HCT116 (cell line): ENCODE measurements around the gene BCL11A. TPM values are rescaled to one million over a fixed set of nuclear protein-coding genes. Genes with fewer than 3 reads are reported as not detected.

Experiments
- ATAC-seq: fragments of 200-7000 bp; cut with Tn5 transposase; 2 replicates; pipeline ENCODE4 v1.9.1; 2020; ENCODE audit warnings: mild to moderate bottlenecking, moderate library complexity
- BruUV-seq: library from RNA; stranded (reverse); fragments of 400-500 nt; replicated peaks from 2 replicates; lab custom pipeline; 2021; lab: Mats Ljungman, UMichigan
- CTCF ChIA-PET: fragments of 300-600 bp; sonication (Branson Sonifier 250); formaldehyde crosslinking; loops from one replicate; lab custom pipeline; 2021; ENCODE audit warnings: antibody characterized with exemption; lab: Charles Lee
- POLR2A ChIA-PET: fragments of 300-600, 350-600 bp; sonication (Branson Sonifier 250); formaldehyde crosslinking; loops from one replicate; lab custom pipeline; 2021; ENCODE audit warnings: antibody characterized with exemption; lab: Charles Lee
- RAD21 ChIA-PET, 2 experiments: fragments of 300-600 bp; sonication (Branson Sonifier 250); formaldehyde crosslinking; loops; one replicate each; lab custom pipeline; 2023; ENCODE audit warnings: low total read pairs in 2 of 2; ENCODE audit not compliant: uncharacterized antibody in 2 of 2, unreplicated experiment in 2 of 2, low non-redundant PET in 1 of 2; lab: Charles Lee
- DNase-seq: peaks from one replicate; pipeline ENCODE4 v3.0.0-alpha.2; 2010; ENCODE audit warnings: low read depth, low spot score
- H2AFZ ChIP-seq: fragments of 200-600 bp; shearing (Covaris generic), sonication (generic); 2 replicates; pipeline ENCODE4 v1.6.1; 2017; ENCODE audit warnings: low read depth, mixed run types, mixed read lengths, antibody characterized with exemption, low read length; ENCODE audit not compliant: poor library complexity, severe bottlenecking
- H3K27ac ChIP-seq: 2 replicates; pipeline ENCODE4 v1.5.1; 2012; ENCODE audit warnings: low read depth, low read length
- H3K27me3 ChIP-seq: fragments of 200-600 bp; sonication (generic); 2 replicates; pipeline ENCODE4 v1.6.1; 2016; ENCODE audit warnings: mixed run types, low read length, mixed read lengths; ENCODE audit not compliant: insufficient read depth
- H3K36me3 ChIP-seq, 2 experiments: fragments of 200-500 bp in 1 of 2; fragments of 200-600 bp in 1 of 2; sonication (Bioruptor generic) in 1 of 2; sonication (generic) in 1 of 2; 2 replicates each; pipeline versions ENCODE4 v1.5.1 to v1.6.1; 2014 to 2016; ENCODE audit warnings: low read length in 2 of 2, inconsistent platforms in 1 of 2, mixed read lengths in 1 of 2, mixed run types in 1 of 2; ENCODE audit not compliant: insufficient read depth in 2 of 2, control insufficient read depth in 1 of 2
- H3K4me1 ChIP-seq, 2 experiments: fragments of 200-600 bp in 1 of 2; sonication (generic) in 1 of 2; 2 replicates each; pipeline versions ENCODE4 v1.5.1 to v1.6.1; 2012 to 2017; ENCODE audit warnings: low read length in 2 of 2, inconsistent platforms in 1 of 2, mild to moderate bottlenecking in 1 of 2, mixed read lengths in 1 of 2, mixed run types in 1 of 2, moderate library complexity in 1 of 2; ENCODE audit not compliant: insufficient read depth in 2 of 2, control insufficient read depth in 1 of 2
- H3K4me2 ChIP-seq: fragments of 200-600 bp; sonication (generic); 2 replicates; pipeline ENCODE4 v1.6.1; 2017; ENCODE audit warnings: mixed run types, low read length, mixed read lengths
- H3K4me3 ChIP-seq, 2 experiments: fragments of 200-600 bp in 1 of 2; sonication (generic) in 1 of 2; replicated peaks in 1 of 2; 2 replicates each; pipeline ENCODE4 v1.5.1; 2011 to 2016; ENCODE audit warnings: low read length in 2 of 2, control low read depth in 1 of 2, low read depth in 1 of 2, mild to moderate bottlenecking in 1 of 2, mixed read lengths in 1 of 2, mixed run types in 1 of 2
- H3K79me2 ChIP-seq: fragments of 200-600 bp; sonication (generic); 2 replicates; pipeline ENCODE4 v1.6.1; 2017; ENCODE audit warnings: mild to moderate bottlenecking, mixed run types, low read length, moderate library complexity, mixed read lengths; ENCODE audit not compliant: insufficient read depth
- H3K9ac ChIP-seq: fragments of 200-600 bp; sonication (generic); 2 replicates; pipeline ENCODE4 v1.6.1; 2016; ENCODE audit warnings: low read length, mixed read lengths
- H3K9me2 ChIP-seq: fragments of 200-600 bp; sonication (generic), shearing (Covaris generic); 2 replicates; pipeline ENCODE4 v1.6.1; 2017; ENCODE audit warnings: mixed run types, mild to moderate bottlenecking, moderate library complexity; ENCODE audit not compliant: insufficient read depth
- H3K9me3 ChIP-seq, 2 experiments: fragments of 200-500 bp in 1 of 2; fragments of 200-600 bp in 1 of 2; sonication (Bioruptor generic) in 1 of 2; sonication (generic) in 1 of 2; 2 replicates each; pipeline ENCODE4 v1.6.1; 2014 to 2017; ENCODE audit warnings: low read length in 2 of 2, mixed read lengths in 2 of 2, inconsistent platforms in 1 of 2, low read depth in 1 of 2, mild to moderate bottlenecking in 1 of 2, mixed run types in 1 of 2, moderate library complexity in 1 of 2; ENCODE audit not compliant: control insufficient read depth in 1 of 2, insufficient read depth in 1 of 2
- H4K20me1 ChIP-seq: fragments of 200-600 bp; sonication (generic), shearing (Covaris generic); 2 replicates; pipeline ENCODE4 v1.6.1; 2017; ENCODE audit warnings: mixed run types, mild to moderate bottlenecking, moderate library complexity; ENCODE audit not compliant: insufficient read depth
- CBX3 ChIP-seq: IDR thresholded peaks from 2 replicates; pipeline ENCODE4 v1.6.1; 2012; ENCODE audit warnings: low read depth
- EZH2phosphoT487 ChIP-seq: fragments of 200-600 bp; IDR thresholded peaks from 2 replicates; pipeline ENCODE4 v1.6.1; 2018; ENCODE audit warnings: antibody characterized with exemption, borderline replicate concordance
- JUND ChIP-seq: IDR thresholded peaks from 2 replicates; pipeline ENCODE4 v1.6.1; 2012
- POLR2AphosphoS5 ChIP-seq: IDR thresholded peaks from 2 replicates; pipeline ENCODE4 v1.6.1; 2011; ENCODE audit warnings: mild to moderate bottlenecking, low read depth, low read length, moderate library complexity
- ZFX ChIP-seq: fragments of 450-650 bp; IDR thresholded peaks from 2 replicates; pipeline ENCODE4 v1.6.1; 2017
- intact Hi-C: fragments of 100-400 bp; cut with micrococcal nuclease; formaldehyde crosslinking; loops from 2 replicates; pipeline ENCODE4 v1.10.0; 2022
- total RNA-seq: library from RNA; stranded (reverse); gene quantifications from one replicate; pipeline ENCODE4 v1.2.1, GENCODE V29; 2021; ENCODE audit not compliant: unreplicated experiment
- TF ChIP-seq, protein P1 (sequence below): IDR thresholded peaks from 2 replicates; pipeline ENCODE4 v1.6.1; 2012; ENCODE audit warnings: low read depth
- TF ChIP-seq, protein P2 (sequence below), 3 experiments: fragments of 200-600 bp in 1 of 3; sonication (generic) in 1 of 3; IDR thresholded peaks in 2 of 3; conservative IDR thresholded peaks in 1 of 3; 2 replicates each; pipeline ENCODE4 v1.5.1; 2012 to 2017; ENCODE audit warnings: low read depth in 2 of 3, low read length in 2 of 3, antibody characterized with exemption in 1 of 3, borderline replicate concordance in 1 of 3, control low read depth in 1 of 3, mild to moderate bottlenecking in 1 of 3, mixed read lengths in 1 of 3, mixed run types in 1 of 3, moderate library complexity in 1 of 3; ENCODE audit not compliant: insufficient read depth in 1 of 3

BCL11A gene
- total RNA-seq, 1 experiment from 2014 or later, result 0.71 TPM

DNA sequence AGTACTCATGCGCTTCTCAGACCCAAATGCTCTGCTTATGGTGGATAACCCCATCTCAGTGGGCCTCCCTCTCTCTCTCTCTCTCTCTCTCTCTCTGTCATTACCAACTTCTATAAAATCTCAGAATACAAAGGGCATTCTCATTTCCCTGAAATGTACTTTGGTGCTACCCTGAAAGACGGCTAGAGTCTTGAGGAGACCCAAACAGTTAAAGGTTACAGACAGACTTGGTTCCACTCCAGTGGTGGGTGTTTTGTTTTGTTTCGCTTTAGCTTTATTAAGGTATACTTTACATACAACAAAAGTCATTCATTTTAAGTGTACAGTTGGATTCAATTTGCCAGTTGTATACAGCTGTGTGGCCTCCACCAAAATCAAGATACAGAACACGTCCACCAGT, 60.9 kb downstream of the BCL11A start:
- Histone ChIP-seq H3K27me3 (peaks cover 44% of the 10 kb centered on the region), H3K4me2 (no peak overlapping the region), H3K9me2 (no peaks in the 10 kb centered on the region), H3K27ac (no peak overlapping the region), H3K4me3 (no peak overlapping the region), H2AFZ (no peak overlapping the region), H3K4me1 (no peaks in the 10 kb centered on the region), H3K36me3 (no peaks in the 10 kb centered on the region), H3K9ac (no peak overlapping the region), H3K9me3 (no peaks in the 10 kb centered on the region), H4K20me1 (no peaks in the 10 kb centered on the region), H3K79me2 (no peaks in the 10 kb centered on the region)
- intact Hi-C loops, result no loop called here
- POLR2A ChIA-PET, result no interaction called here
- DNase-seq, result no peak
- TF ChIP-seq JUND, result no peak
- no peak for TF ChIP-seq POLR2AphosphoS5
- no peak for TF ChIP-seq CBX3
- no peak for TF ChIP-seq ZFX
- TF ChIP-seq, protein P1, sequence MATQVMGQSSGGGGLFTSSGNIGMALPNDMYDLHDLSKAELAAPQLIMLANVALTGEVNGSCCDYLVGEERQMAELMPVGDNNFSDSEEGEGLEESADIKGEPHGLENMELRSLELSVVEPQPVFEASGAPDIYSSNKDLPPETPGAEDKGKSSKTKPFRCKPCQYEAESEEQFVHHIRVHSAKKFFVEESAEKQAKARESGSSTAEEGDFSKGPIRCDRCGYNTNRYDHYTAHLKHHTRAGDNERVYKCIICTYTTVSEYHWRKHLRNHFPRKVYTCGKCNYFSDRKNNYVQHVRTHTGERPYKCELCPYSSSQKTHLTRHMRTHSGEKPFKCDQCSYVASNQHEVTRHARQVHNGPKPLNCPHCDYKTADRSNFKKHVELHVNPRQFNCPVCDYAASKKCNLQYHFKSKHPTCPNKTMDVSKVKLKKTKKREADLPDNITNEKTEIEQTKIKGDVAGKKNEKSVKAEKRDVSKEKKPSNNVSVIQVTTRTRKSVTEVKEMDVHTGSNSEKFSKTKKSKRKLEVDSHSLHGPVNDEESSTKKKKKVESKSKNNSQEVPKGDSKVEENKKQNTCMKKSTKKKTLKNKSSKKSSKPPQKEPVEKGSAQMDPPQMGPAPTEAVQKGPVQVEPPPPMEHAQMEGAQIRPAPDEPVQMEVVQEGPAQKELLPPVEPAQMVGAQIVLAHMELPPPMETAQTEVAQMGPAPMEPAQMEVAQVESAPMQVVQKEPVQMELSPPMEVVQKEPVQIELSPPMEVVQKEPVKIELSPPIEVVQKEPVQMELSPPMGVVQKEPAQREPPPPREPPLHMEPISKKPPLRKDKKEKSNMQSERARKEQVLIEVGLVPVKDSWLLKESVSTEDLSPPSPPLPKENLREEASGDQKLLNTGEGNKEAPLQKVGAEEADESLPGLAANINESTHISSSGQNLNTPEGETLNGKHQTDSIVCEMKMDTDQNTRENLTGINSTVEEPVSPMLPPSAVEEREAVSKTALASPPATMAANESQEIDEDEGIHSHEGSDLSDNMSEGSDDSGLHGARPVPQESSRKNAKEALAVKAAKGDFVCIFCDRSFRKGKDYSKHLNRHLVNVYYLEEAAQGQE, result no peak
- no peak for TF ChIP-seq EZH2phosphoT487
- TF ChIP-seq, protein P2, sequence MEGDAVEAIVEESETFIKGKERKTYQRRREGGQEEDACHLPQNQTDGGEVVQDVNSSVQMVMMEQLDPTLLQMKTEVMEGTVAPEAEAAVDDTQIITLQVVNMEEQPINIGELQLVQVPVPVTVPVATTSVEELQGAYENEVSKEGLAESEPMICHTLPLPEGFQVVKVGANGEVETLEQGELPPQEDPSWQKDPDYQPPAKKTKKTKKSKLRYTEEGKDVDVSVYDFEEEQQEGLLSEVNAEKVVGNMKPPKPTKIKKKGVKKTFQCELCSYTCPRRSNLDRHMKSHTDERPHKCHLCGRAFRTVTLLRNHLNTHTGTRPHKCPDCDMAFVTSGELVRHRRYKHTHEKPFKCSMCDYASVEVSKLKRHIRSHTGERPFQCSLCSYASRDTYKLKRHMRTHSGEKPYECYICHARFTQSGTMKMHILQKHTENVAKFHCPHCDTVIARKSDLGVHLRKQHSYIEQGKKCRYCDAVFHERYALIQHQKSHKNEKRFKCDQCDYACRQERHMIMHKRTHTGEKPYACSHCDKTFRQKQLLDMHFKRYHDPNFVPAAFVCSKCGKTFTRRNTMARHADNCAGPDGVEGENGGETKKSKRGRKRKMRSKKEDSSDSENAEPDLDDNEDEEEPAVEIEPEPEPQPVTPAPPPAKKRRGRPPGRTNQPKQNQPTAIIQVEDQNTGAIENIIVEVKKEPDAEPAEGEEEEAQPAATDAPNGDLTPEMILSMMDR (IDR thresholded peaks at IDR 0.05 in 2 of 3, conservative IDR thresholded peaks at IDR 0.05 in 1 of 3; ENCODE audit: borderline replicate concordance in 1 of 3, insufficient read depth in 1 of 3, low read depth in 2 of 3, low read length in 2 of 3), result no peak
- RAD21 ChIA-PET, result no interaction called here
- no peak for ATAC-seq
- CTCF ChIA-PET, result no interaction called here
- no TSS peak for BruUV-seq
